Peyer's patch (tissue), 4 donors: ENCODE data around the gene HSPA1A.

Source experiments
- POLR2A ChIP-seq, 2 donors: fragments of 450-650 bp; IDR thresholded peaks; one replicate each; pipeline ENCODE4 v1.5.1; 2017; ENCODE audit warnings: antibody characterized with exemption in 2 of 2, mild to moderate bottlenecking in 2 of 2, moderate library complexity in 2 of 2
- TF ChIP-seq, protein P1 (sequence below), 6 experiments: fragments of 450-650 bp in 4 of 6; fragments of 200-600 bp in 2 of 6; sonication (generic) in 1 of 6; IDR thresholded peaks; one replicate each; pipeline ENCODE4 v1.5.1; 2017 to 2019; ENCODE audit warnings: antibody characterized with exemption in 6 of 6, mild to moderate bottlenecking in 3 of 6, moderate library complexity in 1 of 6

- no peak for TF ChIP-seq POLR2A (IDR thresholded peaks at IDR 0.05)
- TF ChIP-seq, protein P1, sequence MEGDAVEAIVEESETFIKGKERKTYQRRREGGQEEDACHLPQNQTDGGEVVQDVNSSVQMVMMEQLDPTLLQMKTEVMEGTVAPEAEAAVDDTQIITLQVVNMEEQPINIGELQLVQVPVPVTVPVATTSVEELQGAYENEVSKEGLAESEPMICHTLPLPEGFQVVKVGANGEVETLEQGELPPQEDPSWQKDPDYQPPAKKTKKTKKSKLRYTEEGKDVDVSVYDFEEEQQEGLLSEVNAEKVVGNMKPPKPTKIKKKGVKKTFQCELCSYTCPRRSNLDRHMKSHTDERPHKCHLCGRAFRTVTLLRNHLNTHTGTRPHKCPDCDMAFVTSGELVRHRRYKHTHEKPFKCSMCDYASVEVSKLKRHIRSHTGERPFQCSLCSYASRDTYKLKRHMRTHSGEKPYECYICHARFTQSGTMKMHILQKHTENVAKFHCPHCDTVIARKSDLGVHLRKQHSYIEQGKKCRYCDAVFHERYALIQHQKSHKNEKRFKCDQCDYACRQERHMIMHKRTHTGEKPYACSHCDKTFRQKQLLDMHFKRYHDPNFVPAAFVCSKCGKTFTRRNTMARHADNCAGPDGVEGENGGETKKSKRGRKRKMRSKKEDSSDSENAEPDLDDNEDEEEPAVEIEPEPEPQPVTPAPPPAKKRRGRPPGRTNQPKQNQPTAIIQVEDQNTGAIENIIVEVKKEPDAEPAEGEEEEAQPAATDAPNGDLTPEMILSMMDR (IDR thresholded peaks at IDR 0.05) = no peak
Observed at GRCh38 chr6:31792761-31793171, 22.6 kb upstream of the HSPA1A start.
